ENCODE measurements around the gene ABCB9. TPM values are rescaled to one million over a fixed set of nuclear protein-coding genes. Genes with fewer than 3 reads are reported as not detected.
"Not testable (repeated sequence)": the region's sequence is repeated elsewhere in the genome, so short reads cannot be mapped to it uniquely, and the experiment has no call there.

ABCB9 gene
- 10 to 100 TPM in 1 of 4 donors, 1 to 10 TPM in 2, under 1 TPM in 1; 0.40 to 15.3 (median 9.2) TPM for total RNA-seq

GRCh38 chr12:122965851-122966742 lies at the start of gene ABCB9:
TSS of gene ABCB9 (minus strand) at chr12:122966463. CDS start at chr12:122960235, 6,228 bp downstream.
- WGBS, 2 donors (ENCODE audit: low coverage in 1 of 2) = 6% methylated on average over 30 of the region's 55 CpGs; no CpG with 5 or more reads in 1 of the 2 donors
- peak within 1 kb of the TSS; percentile 55 to 72 (median 66) for H3K27ac ChIP-seq
- H3K9me3 ChIP-seq = no peaks in the 10 kb centered on the region
- peak; percentile 65 to 84 (median 69) for TF ChIP-seq POLR2AphosphoS5 (IDR thresholded peaks at IDR 0.05)
- peak; percentile 52 for TF ChIP-seq POLR2A (IDR thresholded peaks at IDR 0.05)
- no peak for TF ChIP-seq CTCF (IDR thresholded peaks at IDR 0.05)
- no peak for TF ChIP-seq EP300 (IDR thresholded peaks at IDR 0.05; ENCODE audit: low read depth)
- H3K4me3 ChIP-seq = peak within 1 kb of the TSS; percentile 28 to 61 (median 48)
- in situ Hi-C loops (cut with MboI; ENCODE audit: low pct_ligation_motif_present in 1 of 4, low pct_unique_long_range_greater_than_20kb in 1 of 4, low sequenced_read_pairs in 3 of 4) = loop anchor here in 1 of 4 donors (25.0 kb wide), 1 partner anchor 329 kb away; no protein-coding TSS in a partner anchor
- peak; percentile 97 for DNase-seq
- H3K36me3 ChIP-seq = no peaks in the 10 kb centered on the region
- H3K4me1 ChIP-seq = peaks cover 9 to 64% (median 34%) of the 10 kb centered on the region in 4 donors
- no peaks in the 10 kb centered on the region for H3K27me3 ChIP-seq
- intact Hi-C loops (cut with DNase I; ENCODE audit: low total_unique reads) = no loop called here

- intact Hi-C loops (cut with DNase I; ENCODE audit: low total_unique reads) = not testable (repeated sequence)
These were observed 48.2 kb upstream of the ABCB9 start for GRCh38 chr12:123014473-123014872.

GRCh38 chr12:123013185-123014095 lies 47.2 kb upstream of the ABCB9 start:
- no peak overlapping the region for H3K4me3 ChIP-seq
- peaks cover 0 to under 1% (median 0%) of the 10 kb centered on the region in 4 donors for H3K4me1 ChIP-seq
- in situ Hi-C loops (cut with MboI; ENCODE audit: low pct_ligation_motif_present in 1 of 4, low pct_unique_long_range_greater_than_20kb in 1 of 4, low sequenced_read_pairs in 3 of 4) = no loop called here
- H3K27me3 ChIP-seq = no peaks in the 10 kb centered on the region
- no peaks in the 10 kb centered on the region for H3K9me3 ChIP-seq
- 92% methylated on average over 19 of the region's 19 CpGs; no CpG with 5 or more reads in 1 of the 2 donors for WGBS, 2 donors (ENCODE audit: low coverage in 1 of 2)
- TF ChIP-seq CTCF (IDR thresholded peaks at IDR 0.05) (no peak), POLR2AphosphoS5 (IDR thresholded peaks at IDR 0.05) (no peak), POLR2A (IDR thresholded peaks at IDR 0.05) (no peak), EP300 (IDR thresholded peaks at IDR 0.05; ENCODE audit: low read depth) (no peak)
- no peak overlapping the region for H3K27ac ChIP-seq
- no peak for DNase-seq
- intact Hi-C loops (cut with DNase I; ENCODE audit: low total_unique reads) = no loop called here
- H3K36me3 ChIP-seq = no peaks in the 10 kb centered on the region

More at GRCh38 chr12:123014473-123014872, 48.2 kb upstream of the ABCB9 start:
- H3K4me3 ChIP-seq; H3K9me3 ChIP-seq; H3K27ac ChIP-seq; H3K36me3 ChIP-seq; DNase-seq; in situ Hi-C loops (cut with MboI; ENCODE audit: low pct_ligation_motif_present in 1 of 4, low pct_unique_long_range_greater_than_20kb in 1 of 4, low sequenced_read_pairs in 3 of 4); H3K27me3 ChIP-seq: not testable (repeated sequence)
- 71 to 94% methylated on average over 1 to 4 of the region's 4 CpGs for WGBS, 2 donors (ENCODE audit: low coverage in 1 of 2)
- H3K4me1 ChIP-seq = peaks cover 0 to 11% (median 4%) of the 10 kb centered on the region in 4 donors

- TF ChIP-seq POLR2A (IDR thresholded peaks at IDR 0.05) = no peak
- no peak for TF ChIP-seq EP300 (IDR thresholded peaks at IDR 0.05; ENCODE audit: low read depth)
- no peak for TF ChIP-seq CTCF (IDR thresholded peaks at IDR 0.05)
- TF ChIP-seq POLR2AphosphoS5 (IDR thresholded peaks at IDR 0.05) = no peak
- DNase-seq = no peak
- no peaks in the 10 kb centered on the region for H3K9me3 ChIP-seq
- 67 to 88% methylated on average over 2 to 6 of the region's 6 CpGs for WGBS, 2 donors (ENCODE audit: low coverage in 1 of 2)
- no peak overlapping the region for H3K4me3 ChIP-seq
- in situ Hi-C loops (cut with MboI; ENCODE audit: low pct_ligation_motif_present in 1 of 4, low pct_unique_long_range_greater_than_20kb in 1 of 4, low sequenced_read_pairs in 3 of 4) (no loop called here), intact Hi-C loops (cut with DNase I; ENCODE audit: low total_unique reads) (no loop called here)
- no peaks in the 10 kb centered on the region for H3K36me3 ChIP-seq
- H3K4me1 ChIP-seq = no peaks in the 10 kb centered on the region
- no peak overlapping the region for H3K27ac ChIP-seq
- H3K27me3 ChIP-seq = no peaks in the 10 kb centered on the region
These were observed 45.4 kb upstream of the ABCB9 start for GRCh38 chr12:123011701-123012100.
